HG03520 (cell line): ENCODE measurements around the gene GNAS-AS1.

ENCODE experiments used
- ATAC-seq: cut with Tn5 transposase; IDR thresholded peaks from one replicate; pipeline ENCODE4 v1.9.1; 2021; ENCODE audit warnings: mild to moderate bottlenecking, moderate library complexity; ENCODE audit not compliant: unreplicated experiment

Gene GNAS-AS1

DNA sequence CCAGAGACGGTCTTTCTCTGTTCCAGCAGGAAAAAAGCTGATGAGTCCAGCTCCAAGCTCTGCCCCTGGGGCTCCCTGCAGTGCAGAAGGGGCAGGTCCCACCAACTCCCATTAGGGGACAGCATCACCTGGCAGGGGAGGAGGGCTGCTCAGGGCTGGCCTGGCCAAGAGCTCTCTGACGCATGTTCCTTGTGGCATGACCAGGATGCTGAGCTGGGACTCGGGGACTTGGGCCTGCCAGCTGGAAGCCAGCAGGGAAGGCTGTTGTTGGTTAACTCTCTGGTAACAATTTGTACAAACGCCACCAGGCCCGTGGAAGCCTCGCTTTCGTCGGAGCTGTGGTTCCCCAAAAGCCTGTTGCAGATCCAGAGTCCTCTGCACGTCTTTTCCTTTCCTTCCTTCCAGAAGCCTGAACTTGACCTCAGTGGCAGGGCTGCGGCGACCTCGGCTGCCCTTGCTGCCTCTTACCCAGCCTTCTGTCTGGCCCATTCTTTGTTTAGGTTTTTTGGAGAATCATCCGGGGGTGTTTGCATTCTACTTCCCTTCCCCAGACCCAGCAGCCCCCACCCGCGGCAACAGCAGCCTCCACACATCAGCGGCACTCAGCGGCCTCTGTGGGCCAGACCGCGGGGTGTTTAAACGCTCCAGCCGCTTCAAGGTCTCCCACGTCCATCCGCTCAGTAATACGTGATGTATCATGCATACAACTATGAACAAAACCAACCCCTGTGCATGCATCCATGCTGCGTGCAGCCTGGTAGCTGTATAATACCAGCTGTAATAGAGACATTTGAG lies 63.3 kb downstream of the GNAS-AS1 start:
- no peak for ATAC-seq

DNA sequence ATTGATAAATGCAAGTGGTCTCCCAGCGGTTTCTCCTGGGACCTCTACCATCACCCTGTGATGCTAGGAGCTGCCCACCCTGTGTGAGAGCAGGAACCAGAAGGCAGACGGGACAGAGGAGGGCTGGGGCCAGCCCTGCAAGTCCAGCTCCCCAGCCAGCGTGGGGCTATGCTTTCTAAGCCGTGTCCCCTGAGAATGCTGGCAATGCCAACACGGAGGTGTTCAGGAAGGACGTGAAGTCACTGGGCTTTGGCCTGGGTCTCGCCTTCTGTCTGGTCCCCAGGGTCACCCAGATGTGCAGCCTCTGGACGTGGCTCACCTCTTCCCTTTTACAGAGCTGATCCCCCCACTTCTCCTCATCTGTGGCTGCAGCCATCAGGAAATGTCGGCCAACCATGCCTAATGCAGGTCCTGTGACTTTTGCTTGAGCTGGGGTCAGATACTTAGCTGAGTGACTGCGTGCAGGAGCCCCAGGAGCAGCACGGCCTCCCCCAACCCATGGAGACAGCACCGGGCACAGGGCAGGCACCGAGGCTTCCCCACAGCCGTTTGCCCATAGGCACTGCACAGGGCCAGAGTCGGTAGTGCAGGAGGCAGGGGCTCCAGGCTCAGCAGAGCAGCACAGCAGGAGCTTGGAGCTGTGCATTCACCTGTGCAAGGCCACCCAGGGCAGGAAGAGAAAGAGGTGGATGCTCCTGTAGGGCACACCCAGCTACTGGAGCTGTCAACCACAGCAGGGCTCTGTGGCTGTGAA lies 66.2 kb downstream of the GNAS-AS1 start:
- no peak for ATAC-seq

DNA sequence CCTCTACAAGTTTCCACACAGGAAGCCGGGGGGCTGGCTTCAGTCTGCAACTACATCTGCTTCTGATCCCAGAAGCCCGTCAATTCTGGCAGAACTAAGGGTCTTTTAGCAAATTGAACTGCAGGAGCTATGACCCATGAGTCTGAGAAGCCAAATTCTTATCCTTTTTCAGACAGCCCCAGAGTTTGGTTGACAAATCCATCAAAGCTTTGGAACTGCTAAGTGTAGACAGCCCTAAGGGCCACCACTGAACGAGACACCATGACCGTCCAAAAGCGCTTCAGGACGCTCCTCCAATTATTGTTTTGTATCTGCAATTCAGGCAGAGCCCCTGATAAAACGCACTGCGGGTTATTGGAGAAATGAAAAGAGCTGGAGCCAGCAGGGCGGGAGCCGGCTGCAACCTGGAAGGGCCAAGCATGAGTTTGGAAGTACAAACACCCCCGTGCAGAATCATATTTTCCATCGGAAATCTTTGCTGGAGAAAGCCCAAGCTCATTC lies 67.1 kb downstream of the GNAS-AS1 start:
- no peak for ATAC-seq

DNA sequence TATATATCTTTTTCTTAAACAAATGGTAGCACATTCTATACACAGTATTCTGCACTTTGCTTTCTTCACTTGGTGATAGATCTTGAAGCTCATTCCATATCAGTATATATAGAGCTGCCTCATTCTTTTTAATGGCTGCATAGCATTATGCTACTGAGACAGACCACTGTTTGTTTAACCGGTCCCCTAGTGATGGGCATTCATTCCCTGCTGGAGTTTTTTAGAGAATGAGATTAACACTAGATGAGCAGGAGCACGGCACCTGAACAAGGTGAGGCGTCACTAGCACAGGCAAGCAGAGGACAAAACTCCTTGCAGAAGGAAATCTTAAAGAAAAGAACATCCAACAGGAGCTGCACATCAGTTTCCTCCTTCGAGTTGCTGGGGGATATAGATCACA lies 69.6 kb downstream of the GNAS-AS1 start:
- no peak for ATAC-seq

DNA sequence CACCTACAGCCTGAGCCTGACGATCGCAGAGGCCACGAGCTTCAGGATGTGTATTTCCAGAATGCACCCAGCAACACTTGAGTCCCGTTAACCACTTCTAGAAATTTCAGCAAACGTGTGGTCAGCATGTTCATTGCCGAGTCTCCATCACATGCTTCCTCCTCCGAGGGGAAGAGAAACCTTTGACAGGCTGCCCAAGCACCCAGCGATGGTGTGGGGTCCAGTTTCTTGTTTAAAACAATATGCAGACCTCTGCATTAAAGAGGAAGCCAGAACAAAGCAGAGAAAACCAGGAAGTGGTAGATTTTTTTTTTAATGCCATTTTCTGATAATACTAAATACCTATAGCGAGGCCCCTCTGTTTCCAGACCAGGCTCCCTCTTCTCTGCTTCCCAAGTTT lies 71.9 kb downstream of the GNAS-AS1 start:
- ATAC-seq: no peak

DNA sequence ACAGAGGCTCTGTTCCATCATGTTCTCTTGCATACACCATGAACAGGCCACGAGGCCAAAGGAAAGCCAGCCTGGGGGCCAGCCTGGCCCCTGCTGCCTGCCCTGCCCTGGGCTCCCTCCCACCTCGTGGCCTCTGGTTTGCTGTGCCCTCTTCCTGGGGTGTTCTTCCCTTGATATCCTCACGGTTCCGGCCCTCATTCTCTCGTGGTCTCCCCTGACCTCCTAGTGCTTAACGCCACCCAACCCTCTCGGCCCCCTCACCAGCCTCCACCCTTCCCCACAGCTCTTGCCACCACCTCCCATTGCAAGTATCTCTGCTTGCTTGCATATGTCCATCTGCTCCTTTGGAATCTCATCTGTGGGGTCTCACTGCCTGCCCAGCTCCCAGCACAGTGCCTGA lies 73.0 kb downstream of the GNAS-AS1 start:
- no peak for ATAC-seq

DNA sequence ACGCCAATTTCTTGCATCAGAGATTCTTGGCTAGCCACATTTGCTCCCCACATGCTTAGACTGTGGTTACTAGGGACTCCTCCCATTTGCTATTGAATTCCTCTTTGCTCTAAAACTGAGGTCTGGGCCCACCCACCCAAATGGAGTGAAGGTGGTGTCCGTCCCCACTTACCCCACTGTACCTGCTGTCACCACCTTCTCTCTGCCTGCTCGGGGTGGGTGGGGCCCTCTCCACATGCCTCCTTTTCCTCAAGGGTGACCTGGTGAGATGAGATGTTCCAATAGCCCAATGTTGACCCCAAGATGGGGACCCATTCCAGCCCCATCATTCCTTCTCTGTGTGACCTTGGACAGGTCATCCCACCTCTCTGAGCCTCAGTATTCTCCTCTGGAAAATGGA lies 74.6 kb downstream of the GNAS-AS1 start:
- no peak for ATAC-seq

DNA sequence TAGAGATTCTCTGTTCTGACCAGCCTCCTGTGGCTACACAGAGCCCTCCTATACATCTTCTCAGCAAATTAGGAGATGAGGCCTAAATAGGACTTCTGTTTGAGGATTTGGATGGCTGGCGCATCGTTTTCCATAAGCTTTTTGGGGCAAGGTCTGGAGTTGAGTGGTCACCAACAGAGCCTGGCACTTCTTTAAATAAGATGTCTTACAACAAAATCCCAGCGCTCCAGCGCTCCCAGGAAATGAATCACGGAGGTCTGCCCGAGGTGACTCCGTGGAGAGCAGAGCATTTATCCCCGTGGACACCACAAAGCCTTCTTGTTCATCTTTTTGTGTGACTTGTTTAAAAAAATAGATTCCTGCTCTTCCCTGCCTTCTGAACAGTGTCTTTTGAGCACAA lies 75.3 kb downstream of the GNAS-AS1 start:
- ATAC-seq: no peak

DNA sequence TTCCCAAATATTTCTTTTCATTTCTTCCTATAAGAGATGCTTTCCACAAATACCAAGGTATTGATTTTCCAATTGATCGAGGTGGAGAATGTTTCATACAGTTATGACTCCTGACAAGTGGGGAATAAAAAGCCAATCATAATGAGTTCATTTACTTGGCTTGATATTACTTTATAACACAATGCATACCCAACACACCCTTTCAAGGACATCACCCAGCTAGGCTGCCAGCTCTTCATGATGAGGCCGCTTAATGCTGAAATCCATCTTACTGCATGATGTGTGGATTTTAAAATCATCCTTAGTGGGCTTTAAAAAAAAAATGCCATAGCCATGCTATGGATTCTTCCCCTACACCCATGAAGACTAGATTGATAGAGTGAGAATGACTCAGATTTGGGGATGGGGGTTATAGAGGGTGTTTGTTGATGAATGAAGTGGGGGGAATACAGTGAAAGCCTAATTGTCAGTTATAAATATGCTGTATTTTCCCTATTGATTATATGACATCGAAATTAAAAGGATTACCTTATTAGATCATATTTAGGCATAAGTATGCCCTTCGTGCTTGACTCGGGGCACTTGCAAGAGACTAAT lies 75.9 kb downstream of the GNAS-AS1 start:
- ATAC-seq: no peak

DNA sequence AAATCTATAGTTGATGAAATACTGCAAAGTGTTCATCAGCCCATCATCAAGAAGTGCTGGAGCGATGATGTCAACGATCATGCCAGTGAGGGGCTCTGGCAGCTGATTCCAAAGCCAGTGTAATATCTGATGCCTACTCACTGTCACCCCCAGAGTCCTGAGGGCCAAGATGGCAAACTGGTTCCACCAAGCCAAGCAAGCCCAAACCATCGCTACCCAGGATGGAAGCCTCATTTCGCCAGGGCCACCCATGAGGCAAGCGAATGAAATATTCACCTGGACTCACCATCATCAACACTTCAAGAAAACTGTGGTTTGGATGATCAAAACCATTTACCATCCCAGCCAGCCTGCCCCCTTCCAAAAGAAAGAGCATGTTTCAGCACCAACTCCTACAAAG lies 76.5 kb downstream of the GNAS-AS1 start:
- ATAC-seq: no peak

DNA sequence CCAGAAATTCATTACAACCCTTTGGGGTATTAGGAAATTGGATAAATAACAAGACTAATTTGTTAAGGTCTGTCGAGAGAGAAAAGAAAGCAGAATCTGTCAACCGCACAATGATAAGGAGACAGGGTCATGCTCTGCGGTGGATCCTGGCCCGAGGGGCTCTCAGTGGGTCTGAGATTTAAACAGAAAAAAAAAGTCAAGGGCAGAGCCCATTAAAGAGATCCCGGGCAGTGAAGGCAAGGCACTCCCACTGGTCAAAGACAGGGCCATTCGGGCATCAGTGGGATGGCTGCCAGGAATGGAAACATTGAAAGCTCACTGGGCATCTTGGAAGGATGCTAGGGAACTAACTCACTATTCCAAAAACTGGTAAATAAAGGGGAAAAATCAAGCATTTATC lies 77.9 kb downstream of the GNAS-AS1 start:
- no peak for ATAC-seq
